ENCODE measurements around the gene DCAKD.

DNA sequence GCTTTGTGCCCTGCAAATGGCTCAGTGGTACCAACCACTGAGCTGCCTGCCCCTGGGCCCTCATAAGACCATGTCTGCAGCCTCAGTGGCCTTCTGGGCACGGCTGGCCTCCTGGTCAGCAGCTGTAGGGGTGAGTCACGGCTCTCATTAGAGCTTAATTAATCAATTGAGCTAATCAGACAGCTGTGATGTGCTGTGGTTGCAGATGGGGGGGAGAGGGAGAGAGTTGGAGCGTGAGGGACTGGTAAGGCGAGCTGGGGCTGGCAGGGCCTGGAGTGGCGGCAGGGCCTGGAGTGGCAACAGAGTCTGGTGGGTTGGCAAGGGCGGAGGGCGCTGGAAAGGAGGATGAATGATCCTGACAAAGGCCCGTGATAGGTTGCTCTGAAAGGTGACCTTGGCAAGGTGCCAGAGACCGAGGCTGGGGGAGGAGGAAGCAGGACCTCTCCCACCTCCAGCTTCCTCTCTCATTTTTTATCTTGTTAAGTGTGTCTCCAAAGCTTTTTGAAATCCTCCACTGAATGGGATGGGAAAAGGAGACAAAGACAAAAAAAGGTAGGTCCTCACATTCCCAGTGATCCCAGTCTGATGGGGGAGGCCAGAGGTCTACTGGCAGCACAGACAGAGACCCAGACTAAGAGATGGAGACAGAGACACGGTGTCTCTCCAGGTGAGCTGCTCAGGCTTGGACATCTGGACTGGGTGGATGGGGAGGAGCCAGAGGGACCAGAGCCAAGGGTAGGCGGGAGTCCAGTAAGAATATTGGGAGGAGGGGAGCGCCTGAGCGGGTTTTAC, 41.6 kb downstream of the DCAKD start:
- TF ChIP-seq EP300 (conservative IDR thresholded peaks at IDR 0.05; ENCODE audit: poor library complexity, severe bottlenecking) (no peak), POLR2AphosphoS5 (IDR thresholded peaks at IDR 0.05) (no peak), SMC3 (conservative IDR thresholded peaks at IDR 0.05; ENCODE audit: poor library complexity) (no peak), EZH2 (IDR thresholded peaks at IDR 0.05; ENCODE audit: borderline replicate concordance, insufficient read depth, low read length, poor library complexity, severe bottlenecking) (no peak)
- TF ChIP-seq, protein P1, sequence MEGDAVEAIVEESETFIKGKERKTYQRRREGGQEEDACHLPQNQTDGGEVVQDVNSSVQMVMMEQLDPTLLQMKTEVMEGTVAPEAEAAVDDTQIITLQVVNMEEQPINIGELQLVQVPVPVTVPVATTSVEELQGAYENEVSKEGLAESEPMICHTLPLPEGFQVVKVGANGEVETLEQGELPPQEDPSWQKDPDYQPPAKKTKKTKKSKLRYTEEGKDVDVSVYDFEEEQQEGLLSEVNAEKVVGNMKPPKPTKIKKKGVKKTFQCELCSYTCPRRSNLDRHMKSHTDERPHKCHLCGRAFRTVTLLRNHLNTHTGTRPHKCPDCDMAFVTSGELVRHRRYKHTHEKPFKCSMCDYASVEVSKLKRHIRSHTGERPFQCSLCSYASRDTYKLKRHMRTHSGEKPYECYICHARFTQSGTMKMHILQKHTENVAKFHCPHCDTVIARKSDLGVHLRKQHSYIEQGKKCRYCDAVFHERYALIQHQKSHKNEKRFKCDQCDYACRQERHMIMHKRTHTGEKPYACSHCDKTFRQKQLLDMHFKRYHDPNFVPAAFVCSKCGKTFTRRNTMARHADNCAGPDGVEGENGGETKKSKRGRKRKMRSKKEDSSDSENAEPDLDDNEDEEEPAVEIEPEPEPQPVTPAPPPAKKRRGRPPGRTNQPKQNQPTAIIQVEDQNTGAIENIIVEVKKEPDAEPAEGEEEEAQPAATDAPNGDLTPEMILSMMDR (IDR thresholded peaks at IDR 0.05; ENCODE audit: poor library complexity, severe bottlenecking), result no peak
- TF ChIP-seq, protein P2, sequence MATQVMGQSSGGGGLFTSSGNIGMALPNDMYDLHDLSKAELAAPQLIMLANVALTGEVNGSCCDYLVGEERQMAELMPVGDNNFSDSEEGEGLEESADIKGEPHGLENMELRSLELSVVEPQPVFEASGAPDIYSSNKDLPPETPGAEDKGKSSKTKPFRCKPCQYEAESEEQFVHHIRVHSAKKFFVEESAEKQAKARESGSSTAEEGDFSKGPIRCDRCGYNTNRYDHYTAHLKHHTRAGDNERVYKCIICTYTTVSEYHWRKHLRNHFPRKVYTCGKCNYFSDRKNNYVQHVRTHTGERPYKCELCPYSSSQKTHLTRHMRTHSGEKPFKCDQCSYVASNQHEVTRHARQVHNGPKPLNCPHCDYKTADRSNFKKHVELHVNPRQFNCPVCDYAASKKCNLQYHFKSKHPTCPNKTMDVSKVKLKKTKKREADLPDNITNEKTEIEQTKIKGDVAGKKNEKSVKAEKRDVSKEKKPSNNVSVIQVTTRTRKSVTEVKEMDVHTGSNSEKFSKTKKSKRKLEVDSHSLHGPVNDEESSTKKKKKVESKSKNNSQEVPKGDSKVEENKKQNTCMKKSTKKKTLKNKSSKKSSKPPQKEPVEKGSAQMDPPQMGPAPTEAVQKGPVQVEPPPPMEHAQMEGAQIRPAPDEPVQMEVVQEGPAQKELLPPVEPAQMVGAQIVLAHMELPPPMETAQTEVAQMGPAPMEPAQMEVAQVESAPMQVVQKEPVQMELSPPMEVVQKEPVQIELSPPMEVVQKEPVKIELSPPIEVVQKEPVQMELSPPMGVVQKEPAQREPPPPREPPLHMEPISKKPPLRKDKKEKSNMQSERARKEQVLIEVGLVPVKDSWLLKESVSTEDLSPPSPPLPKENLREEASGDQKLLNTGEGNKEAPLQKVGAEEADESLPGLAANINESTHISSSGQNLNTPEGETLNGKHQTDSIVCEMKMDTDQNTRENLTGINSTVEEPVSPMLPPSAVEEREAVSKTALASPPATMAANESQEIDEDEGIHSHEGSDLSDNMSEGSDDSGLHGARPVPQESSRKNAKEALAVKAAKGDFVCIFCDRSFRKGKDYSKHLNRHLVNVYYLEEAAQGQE (IDR thresholded peaks at IDR 0.05; ENCODE audit: borderline replicate concordance), result no peak
